GM12872 (cell line): ENCODE measurements around the gene SPATA24.
A peak's percentile ranks its signal among the peaks of the same experiment; 100 is the strongest.

Source experiments
- TF ChIP-seq, protein P1 (sequence below): IDR thresholded peaks from 3 replicates; pipeline ENCODE4 v1.5.1; 2011; ENCODE audit warnings: low read depth, mild to moderate bottlenecking, low read length, moderate library complexity; ENCODE audit not compliant: insufficient read depth

Gene SPATA24

DNA sequence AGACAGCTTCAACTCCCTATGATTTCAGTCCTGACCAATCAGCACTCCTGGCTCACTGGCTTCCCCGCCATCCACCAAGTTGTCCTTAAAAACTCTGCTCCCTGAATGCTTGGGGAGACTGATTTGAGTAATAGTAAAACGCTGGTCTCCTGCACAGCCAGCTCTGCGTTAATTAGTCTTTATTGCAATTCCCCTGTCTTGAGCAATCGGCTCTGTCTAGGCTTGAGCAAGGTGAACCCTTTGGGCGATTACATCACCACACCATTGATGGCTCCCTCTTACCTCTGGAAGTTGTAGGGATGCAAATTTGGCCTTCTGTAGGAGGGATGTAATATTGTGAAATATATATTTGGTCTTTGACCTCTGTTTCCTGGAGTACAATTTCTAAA lies 17.8 kb downstream of the SPATA24 start:
- TF ChIP-seq, protein P1, sequence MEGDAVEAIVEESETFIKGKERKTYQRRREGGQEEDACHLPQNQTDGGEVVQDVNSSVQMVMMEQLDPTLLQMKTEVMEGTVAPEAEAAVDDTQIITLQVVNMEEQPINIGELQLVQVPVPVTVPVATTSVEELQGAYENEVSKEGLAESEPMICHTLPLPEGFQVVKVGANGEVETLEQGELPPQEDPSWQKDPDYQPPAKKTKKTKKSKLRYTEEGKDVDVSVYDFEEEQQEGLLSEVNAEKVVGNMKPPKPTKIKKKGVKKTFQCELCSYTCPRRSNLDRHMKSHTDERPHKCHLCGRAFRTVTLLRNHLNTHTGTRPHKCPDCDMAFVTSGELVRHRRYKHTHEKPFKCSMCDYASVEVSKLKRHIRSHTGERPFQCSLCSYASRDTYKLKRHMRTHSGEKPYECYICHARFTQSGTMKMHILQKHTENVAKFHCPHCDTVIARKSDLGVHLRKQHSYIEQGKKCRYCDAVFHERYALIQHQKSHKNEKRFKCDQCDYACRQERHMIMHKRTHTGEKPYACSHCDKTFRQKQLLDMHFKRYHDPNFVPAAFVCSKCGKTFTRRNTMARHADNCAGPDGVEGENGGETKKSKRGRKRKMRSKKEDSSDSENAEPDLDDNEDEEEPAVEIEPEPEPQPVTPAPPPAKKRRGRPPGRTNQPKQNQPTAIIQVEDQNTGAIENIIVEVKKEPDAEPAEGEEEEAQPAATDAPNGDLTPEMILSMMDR, result no peak

DNA sequence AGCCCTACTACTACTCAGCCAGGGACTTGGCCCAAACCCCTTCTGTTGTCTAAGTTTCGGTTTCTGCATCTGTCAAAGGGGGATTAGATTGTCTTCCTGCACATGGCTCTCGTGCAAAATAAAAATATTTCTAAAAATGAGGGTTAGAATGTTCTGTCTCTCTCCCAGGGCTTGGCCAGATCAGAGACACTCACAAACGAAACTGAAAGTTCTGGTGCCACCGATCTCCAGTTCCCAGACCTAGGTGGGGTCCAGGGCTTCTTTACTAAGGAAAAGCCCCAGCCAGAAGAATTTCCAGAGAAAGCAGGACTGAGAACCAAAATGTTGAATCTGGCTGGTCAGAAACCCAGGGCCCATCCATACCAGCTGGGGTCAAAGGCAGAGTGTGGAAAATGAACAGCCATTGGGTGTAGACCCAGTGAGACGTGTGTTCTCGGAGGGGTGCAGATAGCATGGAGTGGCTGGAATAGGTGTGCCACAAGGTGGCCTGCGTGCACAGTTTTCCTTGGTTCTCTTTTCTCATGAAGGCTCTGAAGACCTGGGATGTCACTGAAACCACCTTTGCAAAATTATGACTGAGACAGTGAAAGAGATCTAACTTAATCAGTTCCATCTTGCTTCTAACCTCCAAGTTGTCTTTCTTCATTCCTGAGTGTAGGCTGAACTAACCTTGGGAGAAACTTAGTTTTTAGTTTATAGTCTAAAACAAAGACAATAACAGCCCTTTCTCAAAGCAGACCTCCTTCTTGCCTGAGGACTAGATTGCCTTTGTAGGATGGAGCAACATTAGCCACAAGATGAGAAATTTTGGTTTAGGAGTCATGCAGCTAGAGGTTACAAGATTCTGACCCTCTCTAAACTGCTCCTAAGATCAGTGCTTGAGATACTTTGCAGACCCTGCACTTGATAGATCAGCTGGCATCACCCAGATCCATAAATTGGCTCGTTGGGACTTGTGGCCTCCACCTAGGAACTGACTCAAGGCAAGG lies 18.5 kb downstream of the SPATA24 start:
- TF ChIP-seq, protein P1, result peak; percentile 34; the same call in 2 of the 3 replicates

DNA sequence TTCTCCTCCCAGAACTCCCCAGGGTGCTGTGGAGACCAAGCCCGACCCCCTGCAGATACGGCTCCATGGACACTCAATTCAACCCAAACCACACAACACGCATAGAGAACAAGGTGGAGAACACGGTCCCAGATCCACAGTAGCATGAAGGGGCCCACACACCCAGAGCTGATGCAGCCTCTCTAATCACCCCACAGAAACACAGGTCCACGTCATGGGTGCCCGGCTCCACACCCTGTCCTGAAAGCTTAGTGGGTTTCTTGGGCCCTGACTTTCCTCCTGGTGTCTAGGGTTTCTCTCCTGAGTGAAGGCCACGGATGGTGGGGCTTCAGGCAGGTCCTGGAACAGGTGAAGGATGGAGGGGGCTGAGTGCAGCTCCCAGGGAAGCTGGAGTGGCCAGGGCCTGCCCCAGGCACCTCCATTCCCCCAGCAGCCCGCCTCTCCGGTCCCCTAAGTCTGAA lies 19.3 kb downstream of the SPATA24 start:
- TF ChIP-seq, protein P1, result no peak

DNA sequence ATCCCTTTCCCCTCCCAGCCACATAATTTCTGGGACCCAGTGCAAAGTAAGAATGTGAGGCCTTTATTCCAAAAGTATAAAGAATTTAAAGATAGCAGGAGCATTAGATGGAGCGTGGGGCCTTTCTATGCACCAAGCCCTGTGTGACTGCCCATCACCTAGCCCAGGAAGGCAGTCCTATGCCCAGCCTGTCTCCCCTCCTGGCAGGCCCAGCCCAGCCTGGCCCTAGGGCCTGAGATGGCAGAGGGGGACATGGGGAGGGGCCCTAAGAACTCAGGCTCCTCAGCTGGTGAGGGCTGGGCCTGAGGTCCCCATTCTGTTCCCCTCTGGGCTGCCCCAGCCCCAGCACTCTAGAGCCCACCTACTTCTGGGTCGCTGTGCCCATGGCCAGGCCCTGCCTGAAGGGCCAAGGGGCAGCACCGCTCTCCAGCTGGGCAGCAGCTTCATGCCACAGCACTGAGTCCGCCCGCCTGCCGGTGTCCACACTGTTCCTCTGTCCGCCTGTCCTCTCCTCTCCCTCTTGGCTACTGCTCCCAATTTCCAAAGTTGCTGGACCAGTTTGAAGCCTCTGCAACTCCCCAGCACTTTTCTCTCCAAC lies 19.8 kb downstream of the SPATA24 start:
- TF ChIP-seq, protein P1, result no peak

DNA sequence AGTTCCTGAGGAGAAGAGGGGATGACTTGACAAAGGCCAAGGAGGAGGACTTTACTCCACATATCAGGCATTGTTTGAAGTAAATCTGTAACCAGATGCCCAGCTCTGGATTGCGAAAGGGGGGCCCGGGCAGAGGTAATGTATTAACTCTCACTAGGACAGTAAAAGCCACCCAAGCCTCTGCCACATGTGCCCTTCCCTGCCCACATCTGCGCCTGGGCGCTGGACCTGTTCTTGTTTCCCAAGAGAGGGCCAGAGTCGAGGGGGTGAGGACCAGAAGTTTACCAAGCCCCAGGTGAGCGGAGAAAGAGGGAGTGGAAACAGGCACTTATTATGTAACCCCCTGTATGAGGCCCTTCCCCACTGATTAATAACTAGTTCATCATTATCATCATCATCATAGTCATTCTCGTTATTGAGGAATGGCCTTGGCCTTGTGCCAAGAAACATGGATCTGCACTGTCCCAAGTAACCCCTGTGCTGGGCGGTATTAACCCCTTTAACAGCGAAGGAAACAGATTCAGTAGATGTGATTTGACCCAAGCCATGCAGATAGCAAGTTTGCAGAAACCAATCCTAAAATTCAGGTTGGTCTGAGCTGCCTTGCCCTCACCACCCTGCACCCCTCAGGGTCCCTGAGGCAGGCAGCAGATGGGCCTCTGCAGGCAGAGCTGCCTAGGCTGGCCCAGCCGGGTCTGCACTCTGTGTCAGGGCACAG lies 20.5 kb downstream of the SPATA24 start, which contains the start of gene SLC23A1:
Gene SLC23A1 (minus strand): TSS at position 23 of the 718 bp plus-strand sequence. CDS start 44 bp downstream, outside the sequence.
- TF ChIP-seq, protein P1, result no peak

DNA sequence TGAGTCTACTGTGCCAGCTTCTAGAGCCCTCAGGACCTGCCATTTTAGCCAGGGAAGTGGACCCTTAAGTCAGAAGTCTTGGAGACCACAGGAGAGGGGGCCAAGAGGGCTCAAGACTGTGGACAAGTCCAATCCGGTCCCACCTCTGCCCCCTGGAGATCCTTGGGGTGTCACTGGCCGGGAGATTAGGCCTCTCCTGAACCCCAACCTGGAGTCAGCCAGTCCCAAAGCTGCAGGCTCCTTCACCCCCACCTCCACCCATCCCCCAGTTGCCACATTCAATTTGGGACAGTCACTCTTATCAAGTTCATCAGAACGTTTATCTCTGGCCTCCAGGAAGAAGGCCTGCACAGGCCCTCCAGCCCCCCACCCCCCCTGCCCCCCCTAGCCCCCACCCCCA lies 21.1 kb downstream of the SPATA24 start:
- TF ChIP-seq, protein P1, result no peak
